HFF-Myc (cell line): Measurements from ENCODE around the gene SBF2.
"Not testable (repeated sequence)": the region's sequence is repeated elsewhere in the genome, so short reads cannot be mapped to it uniquely, and the experiment has no call there.

Experiments used
- DNase-seq: peaks from one replicate; pipeline ENCODE4 v3.0.0-alpha.2; 2011; ENCODE audit warnings: low read depth; ENCODE audit errors: extremely low read depth
- H3K4me3 ChIP-seq: replicated peaks from 2 replicates; pipeline ENCODE4 v1.5.1; 2011; ENCODE audit warnings: low read depth, mild to moderate bottlenecking, control low read depth, low read length
- TF ChIP-seq, protein P1 (sequence below): IDR thresholded peaks from 2 replicates; pipeline ENCODE4 v1.5.1; 2012; ENCODE audit warnings: mild to moderate bottlenecking, low read depth, low read length, control low read depth; ENCODE audit errors: missing control alignments

The SBF2 gene

DNA sequence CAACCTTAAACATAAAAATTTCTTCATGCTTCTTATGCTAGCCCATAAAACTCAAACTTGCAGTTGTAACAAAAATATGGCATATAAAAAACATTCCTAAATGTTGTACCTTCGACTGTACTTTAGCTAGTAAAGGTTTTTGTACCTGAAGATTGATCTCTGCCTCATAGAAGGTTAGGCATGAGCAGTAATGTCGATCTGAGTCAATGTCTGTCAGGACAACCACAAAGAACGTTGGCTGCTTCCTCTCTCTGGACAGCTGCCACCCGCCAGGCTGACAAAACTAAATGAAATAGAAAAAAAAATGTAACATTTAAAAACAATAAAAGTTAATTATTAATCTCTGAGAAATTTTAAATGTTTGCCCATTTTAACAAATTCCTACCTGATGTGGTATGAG lies 251.3 kb downstream of the SBF2 start:
- TF ChIP-seq, protein P1, sequence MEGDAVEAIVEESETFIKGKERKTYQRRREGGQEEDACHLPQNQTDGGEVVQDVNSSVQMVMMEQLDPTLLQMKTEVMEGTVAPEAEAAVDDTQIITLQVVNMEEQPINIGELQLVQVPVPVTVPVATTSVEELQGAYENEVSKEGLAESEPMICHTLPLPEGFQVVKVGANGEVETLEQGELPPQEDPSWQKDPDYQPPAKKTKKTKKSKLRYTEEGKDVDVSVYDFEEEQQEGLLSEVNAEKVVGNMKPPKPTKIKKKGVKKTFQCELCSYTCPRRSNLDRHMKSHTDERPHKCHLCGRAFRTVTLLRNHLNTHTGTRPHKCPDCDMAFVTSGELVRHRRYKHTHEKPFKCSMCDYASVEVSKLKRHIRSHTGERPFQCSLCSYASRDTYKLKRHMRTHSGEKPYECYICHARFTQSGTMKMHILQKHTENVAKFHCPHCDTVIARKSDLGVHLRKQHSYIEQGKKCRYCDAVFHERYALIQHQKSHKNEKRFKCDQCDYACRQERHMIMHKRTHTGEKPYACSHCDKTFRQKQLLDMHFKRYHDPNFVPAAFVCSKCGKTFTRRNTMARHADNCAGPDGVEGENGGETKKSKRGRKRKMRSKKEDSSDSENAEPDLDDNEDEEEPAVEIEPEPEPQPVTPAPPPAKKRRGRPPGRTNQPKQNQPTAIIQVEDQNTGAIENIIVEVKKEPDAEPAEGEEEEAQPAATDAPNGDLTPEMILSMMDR: no peak
- no peak for DNase-seq
- no peak overlapping the region for H3K4me3 ChIP-seq

DNA sequence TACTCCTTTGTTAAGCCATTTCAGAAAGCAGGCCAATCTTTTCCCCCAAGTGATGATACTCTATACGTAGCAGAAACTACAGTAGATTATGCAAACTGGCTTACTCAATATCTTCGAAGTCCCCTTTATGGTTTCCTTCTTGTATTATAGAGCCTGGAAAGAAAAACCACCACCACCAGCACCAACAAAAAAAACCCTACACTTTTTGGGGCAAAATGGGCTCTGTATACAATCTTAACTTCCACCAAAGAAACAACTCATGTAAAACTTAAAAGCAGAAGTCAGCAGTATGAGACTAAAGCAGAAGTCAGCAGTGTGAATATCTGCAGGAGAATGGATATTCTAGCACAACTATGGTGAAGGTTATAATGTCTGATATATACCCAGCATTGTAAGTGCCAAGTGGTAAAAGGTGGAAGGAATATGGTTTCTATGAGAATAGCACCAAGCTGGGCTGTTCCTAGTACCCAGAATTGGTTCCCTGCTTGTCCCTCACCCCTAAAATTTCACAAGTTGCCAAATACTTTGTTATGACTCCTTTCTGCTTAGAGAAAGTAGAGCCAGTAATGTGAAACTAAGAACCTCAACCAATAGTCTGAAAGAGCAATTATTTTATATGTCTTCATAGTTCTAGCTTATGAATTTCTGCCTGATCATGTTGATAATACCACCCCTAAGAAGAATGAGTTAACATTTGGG lies 252.1 kb downstream of the SBF2 start:
- no peak for DNase-seq
- TF ChIP-seq, protein P1: no peak

DNA sequence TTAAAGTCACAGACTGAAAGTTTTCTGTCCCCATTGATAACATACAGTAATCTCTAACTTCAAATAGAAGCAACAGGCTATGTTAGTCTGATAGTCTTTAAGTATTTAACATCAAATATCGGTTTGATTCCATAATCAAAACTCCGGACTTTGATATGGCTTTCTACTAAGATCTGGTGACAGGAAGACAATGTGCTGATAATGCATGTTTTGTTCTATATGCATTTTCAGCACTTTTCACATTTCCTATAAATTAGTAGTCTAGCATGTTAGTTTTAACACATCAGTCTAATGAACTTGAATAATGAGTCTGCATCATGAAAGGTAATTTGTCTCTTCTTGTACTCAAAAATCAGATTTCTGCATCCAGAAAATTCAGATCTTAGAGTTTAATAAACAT lies 252.7 kb downstream of the SBF2 start:
- TF ChIP-seq, protein P1: no peak
- H3K4me3 ChIP-seq: no peak overlapping the region

More for the DNA sequence above, 252.1 kb downstream of the SBF2 start:
- H3K4me3 ChIP-seq: no peak overlapping the region

DNA sequence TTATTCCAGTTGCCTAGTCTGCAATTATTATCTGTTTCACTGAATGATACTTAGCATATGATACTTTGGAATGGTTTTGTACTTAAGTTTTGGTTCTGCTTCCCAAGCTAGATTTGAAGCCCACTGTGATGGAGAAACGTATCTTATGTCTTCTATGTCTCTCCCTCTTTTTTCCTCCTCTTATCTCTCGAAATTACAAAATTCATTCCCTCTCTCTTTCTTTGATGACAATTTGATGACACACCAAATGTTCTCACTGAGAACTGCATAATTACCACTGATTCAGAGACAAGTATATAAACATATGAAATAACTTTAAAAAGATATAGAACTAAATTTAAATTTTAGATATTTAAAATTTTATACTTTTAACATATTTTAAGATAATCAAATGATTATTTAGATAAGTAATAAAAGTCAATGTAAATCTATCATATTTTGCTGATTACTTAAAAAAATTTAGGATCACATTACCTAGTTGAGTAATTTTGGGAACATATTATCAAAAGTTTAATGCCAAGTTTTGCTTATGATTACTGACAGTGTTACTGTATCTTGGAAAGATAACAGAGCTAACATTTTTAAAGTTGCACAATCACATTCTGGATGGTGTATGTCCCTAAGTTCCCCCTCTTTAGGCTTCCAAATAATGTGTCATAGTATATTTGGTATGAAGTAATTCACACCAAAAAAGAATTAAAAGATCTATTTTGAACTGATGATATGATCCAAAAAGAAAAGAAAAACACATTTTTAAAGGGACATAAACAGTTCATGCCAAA lies 255.3 kb downstream of the SBF2 start:
- H3K4me3 ChIP-seq: no peak overlapping the region
- no peak for DNase-seq
- TF ChIP-seq, protein P1: no peak

More for the DNA sequence above, 252.7 kb downstream of the SBF2 start:
- no peak for DNase-seq

DNA sequence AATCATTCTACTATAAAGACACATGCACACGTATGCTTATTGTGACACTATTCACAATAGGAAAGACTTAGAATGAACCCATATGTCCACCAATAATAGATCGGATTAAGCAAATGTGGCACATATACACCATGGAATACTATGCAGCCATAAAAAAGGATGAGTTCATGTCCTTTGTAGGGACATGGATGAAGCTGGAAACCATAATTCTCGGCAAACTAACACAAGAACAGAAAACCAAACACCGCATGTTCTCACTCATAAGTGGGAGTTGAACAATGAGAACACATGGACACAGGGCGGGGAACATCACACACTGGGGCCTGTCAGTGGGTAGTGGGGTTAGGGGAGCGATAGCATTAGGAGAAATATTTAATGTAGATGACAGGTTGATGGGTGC lies 258.1 kb downstream of the SBF2 start:
- not testable (repeated sequence) for H3K4me3 ChIP-seq, DNase-seq

DNA sequence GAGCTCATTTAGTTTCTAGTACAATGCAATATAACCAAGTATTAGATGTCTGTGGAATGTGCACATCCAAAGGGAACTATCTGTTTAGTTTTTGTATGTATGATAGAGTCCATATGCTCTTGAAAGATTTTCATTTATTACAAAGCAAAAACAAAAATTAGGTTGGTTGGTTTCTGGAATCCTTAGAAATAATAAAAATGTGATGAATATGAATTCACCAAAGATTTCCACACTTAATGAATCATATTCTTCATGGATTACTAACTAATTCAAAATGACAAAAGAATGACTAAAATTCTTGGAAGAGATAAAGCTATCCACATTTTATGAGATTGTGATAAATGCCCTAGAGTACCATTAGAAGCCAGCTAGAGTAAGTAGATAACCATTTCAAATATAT lies 261.1 kb downstream of the SBF2 start:
- no peak for DNase-seq
- H3K4me3 ChIP-seq: no peak overlapping the region
- TF ChIP-seq, protein P1: no peak

DNA sequence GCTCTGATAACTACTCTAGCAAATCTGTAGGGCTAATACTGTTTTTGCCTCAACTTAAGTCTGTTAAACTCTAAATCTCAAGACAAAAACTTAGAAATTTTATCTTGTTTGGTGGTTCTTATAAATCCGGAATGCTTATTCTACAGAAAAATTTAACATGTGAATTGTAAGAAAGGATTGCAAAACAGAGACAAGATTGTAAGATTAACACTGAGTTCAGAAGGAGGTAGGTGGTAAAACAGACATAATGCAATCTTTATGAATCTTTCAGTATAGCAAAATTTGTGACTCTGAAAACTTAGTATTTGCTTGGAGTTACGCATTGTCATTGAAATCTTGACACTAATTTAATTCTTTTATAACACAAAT lies 263.9 kb downstream of the SBF2 start:
- no peak for DNase-seq
- TF ChIP-seq, protein P1: no peak
- H3K4me3 ChIP-seq: no peak overlapping the region
